Nephron (organoid): ENCODE results near the gene UXS1.

ENCODE experiments used
- H3K27ac Mint-ChIP-seq, 3 experiments: 2 replicates each; pipeline ENCODE4 v1.8.0; 2020; ENCODE audit warnings: mixed read lengths in 3 of 3, mild to moderate bottlenecking in 2 of 3, moderate library complexity in 1 of 3
- H3K27me3 Mint-ChIP-seq: 2 replicates; pipeline ENCODE4 v1.8.0; 2021; ENCODE audit warnings: low read depth, mild to moderate bottlenecking, moderate library complexity, mixed read lengths
- H3K36me3 Mint-ChIP-seq: 2 replicates; pipeline ENCODE4 v1.8.0; 2020; ENCODE audit warnings: low read depth, mixed read lengths
- H3K4me1 Mint-ChIP-seq: 2 replicates; pipeline ENCODE4 v1.8.0; 2020; ENCODE audit warnings: mixed read lengths
- H3K4me3 Mint-ChIP-seq, 3 experiments: 2 replicates each; pipeline ENCODE4 v1.8.0; 2020; ENCODE audit warnings: mild to moderate bottlenecking in 3 of 3, mixed read lengths in 3 of 3, moderate library complexity in 2 of 3
- H3K9me3 Mint-ChIP-seq: 2 replicates; pipeline ENCODE4 v1.8.0; 2020; ENCODE audit warnings: mixed read lengths
- TF ChIP-seq, protein P1 (sequence below), 3 experiments: fragments of 200-600 bp; sonication (generic); IDR thresholded peaks; one replicate each; pipeline ENCODE4 v1.5.0; 2021; ENCODE audit warnings: antibody characterized with exemption in 3 of 3; ENCODE audit not compliant: unreplicated experiment in 3 of 3

Gene UXS1

DNA sequence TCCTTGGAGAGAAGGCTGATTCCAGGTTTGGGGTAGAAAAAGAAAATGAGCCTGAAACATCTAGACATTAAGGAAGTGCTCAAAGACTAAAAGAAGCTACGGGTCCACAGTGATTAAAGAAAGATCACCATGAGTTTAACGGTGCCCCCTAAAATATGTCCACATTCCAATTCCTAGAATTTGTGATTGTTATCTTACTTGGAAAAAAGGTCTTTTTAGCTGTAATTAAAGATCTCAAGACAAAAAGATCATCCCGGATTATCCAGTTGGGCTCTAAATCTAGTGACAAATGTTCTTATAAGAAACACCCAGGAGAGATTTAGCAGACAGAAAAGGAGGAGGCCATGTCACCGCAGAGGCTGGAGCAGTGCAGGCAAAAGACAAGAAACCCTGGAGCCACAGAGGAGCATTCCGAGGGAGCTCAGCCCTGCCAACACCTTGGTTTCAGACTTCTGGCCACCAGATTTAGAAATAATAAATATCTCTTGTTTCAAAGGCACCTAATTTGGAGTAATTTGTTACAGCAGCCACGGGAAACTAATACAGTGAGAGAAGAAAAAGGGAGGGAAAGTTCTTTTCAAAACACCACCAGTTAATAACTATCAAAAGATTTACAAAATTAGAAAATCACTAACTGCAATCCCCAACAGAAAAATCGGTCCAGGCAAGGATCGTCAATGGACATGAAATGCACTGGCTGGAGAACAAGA is 8.5 kb downstream of the UXS1 start:
- Mint-ChIP-seq H3K36me3 (peaks cover 13% of the 10 kb centered on the region), H3K27ac (peak overlapping the region in 1 of 3 experiments; percentile 25), H3K9me3 (no peaks in the 10 kb centered on the region), H3K4me3 (no peak overlapping the region), H3K27me3 (no peaks in the 10 kb centered on the region), H3K4me1 (peaks cover 43% of the 10 kb centered on the region)
- TF ChIP-seq, protein P1, sequence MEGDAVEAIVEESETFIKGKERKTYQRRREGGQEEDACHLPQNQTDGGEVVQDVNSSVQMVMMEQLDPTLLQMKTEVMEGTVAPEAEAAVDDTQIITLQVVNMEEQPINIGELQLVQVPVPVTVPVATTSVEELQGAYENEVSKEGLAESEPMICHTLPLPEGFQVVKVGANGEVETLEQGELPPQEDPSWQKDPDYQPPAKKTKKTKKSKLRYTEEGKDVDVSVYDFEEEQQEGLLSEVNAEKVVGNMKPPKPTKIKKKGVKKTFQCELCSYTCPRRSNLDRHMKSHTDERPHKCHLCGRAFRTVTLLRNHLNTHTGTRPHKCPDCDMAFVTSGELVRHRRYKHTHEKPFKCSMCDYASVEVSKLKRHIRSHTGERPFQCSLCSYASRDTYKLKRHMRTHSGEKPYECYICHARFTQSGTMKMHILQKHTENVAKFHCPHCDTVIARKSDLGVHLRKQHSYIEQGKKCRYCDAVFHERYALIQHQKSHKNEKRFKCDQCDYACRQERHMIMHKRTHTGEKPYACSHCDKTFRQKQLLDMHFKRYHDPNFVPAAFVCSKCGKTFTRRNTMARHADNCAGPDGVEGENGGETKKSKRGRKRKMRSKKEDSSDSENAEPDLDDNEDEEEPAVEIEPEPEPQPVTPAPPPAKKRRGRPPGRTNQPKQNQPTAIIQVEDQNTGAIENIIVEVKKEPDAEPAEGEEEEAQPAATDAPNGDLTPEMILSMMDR (IDR thresholded peaks at IDR 0.05; ENCODE audit: unreplicated experiment in 3 of 3) = no peak

DNA sequence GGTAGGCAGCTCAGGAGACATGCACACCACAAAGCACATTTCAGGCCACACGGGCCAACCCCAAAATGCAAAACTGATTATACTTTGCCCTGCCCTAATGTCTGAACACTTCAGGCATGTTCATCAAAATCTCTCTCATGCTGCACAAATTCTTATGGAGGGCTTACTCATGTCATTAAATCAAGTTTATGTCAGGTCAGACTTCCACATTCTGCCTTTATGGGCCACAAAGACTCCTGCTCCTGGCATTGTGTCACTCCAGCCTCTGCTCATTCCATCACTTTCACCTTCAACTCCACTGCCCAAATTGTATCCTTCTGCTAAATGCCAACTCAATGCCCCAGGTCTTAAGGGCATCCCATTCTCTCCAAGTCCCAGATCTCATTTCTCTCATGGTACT is 9.2 kb downstream of the UXS1 start:
- TF ChIP-seq, protein P1 (IDR thresholded peaks at IDR 0.05; ENCODE audit: unreplicated experiment in 3 of 3) = no peak

DNA sequence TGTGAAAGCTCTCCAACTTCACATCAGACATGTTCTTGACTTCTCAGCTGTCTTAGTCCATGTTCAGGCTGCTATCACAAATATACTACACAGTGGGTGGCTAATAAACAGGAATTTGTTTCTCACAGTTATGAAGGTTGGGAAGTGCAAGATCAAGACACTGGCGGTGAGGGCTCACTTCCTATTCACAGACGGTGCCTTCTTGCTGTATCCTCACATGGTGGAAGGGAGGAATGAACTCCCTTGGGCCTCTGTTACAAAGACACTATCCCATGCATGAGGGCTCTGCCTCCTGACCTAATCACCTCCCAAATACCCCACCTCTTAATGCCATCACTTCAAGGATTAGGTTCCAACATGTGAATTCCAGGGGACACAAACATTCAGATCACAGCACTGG is 9.7 kb downstream of the UXS1 start:
- peaks cover 13% of the 10 kb centered on the region for H3K36me3 Mint-ChIP-seq
- H3K27me3 Mint-ChIP-seq = no peaks in the 10 kb centered on the region
- no peaks in the 10 kb centered on the region for H3K9me3 Mint-ChIP-seq
- peak overlapping the region; percentile 1 to 78 (median 58) for H3K27ac Mint-ChIP-seq
- TF ChIP-seq, protein P1 (IDR thresholded peaks at IDR 0.05; ENCODE audit: unreplicated experiment in 3 of 3) = no peak
- H3K4me1 Mint-ChIP-seq = peaks cover 34% of the 10 kb centered on the region
- no peak overlapping the region for H3K4me3 Mint-ChIP-seq

More for the DNA sequence above, 9.2 kb downstream of the UXS1 start:
- H3K27ac Mint-ChIP-seq = peak overlapping the region in 2 of 3 experiments; percentile 1 to 24
- peaks cover 13% of the 10 kb centered on the region for H3K36me3 Mint-ChIP-seq
- no peak overlapping the region for H3K4me3 Mint-ChIP-seq
- no peaks in the 10 kb centered on the region for H3K27me3 Mint-ChIP-seq
- H3K4me1 Mint-ChIP-seq = peaks cover 39% of the 10 kb centered on the region
- no peaks in the 10 kb centered on the region for H3K9me3 Mint-ChIP-seq

DNA sequence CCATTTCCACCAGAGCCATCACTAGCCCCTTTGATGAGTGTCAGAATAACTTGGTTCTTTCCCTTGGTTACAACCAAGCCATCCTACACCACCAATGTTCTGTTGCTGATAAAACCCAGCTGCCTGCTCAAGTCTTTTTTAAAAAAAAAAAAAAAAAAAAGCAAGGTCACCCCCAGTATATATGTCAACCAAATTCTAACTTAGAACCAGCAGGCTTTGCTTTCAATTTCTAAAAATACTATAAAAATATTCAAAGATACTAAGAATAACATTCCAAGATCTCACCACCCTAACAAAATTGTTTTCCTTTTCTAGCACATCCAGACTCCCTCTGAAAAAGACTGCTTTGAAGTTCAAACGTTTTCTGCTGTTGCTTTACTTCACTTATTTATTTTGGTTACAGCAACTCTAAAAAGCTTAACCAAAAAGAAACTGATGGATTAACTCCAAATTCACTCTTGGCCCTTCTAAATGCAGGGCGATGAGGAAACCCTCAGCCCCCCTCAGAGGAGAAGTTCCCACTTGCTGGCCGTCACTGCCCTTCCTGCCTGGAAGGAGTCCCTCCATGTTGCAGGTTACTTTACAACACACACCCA is 10.9 kb downstream of the UXS1 start:
- Mint-ChIP-seq H3K9me3 (no peaks in the 10 kb centered on the region), H3K27me3 (no peaks in the 10 kb centered on the region), H3K4me3 (peak overlapping the region in 2 of 3 experiments; percentile 24 to 33), H3K36me3 (peaks cover 10% of the 10 kb centered on the region), H3K27ac (peak overlapping the region; percentile 43 to 90 (median 89)), H3K4me1 (peaks cover 24% of the 10 kb centered on the region)
- TF ChIP-seq, protein P1 (IDR thresholded peaks at IDR 0.05; ENCODE audit: unreplicated experiment in 3 of 3) = no peak

DNA sequence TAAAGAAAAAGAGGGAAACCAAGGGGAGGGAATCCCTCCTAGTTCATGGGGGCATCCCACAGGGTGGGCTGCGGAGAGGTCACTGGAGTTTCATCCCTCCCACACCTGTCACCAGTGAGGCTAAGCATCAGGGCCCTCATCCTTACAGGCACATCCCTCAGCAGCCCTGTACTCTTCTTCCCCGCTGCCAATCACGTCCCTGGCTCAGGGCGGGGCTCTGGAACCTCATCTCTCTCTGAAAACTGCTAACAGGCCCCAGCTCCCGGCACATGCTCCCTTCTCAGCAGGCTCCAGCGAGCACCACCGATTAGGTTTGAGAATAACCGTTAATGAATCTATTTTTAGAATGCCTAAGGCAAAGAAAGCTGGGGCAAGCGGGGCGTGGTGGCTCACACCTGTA is 13.0 kb downstream of the UXS1 start:
- TF ChIP-seq, protein P1 (IDR thresholded peaks at IDR 0.05; ENCODE audit: unreplicated experiment in 3 of 3) = no peak
- H3K9me3 Mint-ChIP-seq = no peaks in the 10 kb centered on the region
- peaks cover 14% of the 10 kb centered on the region for H3K36me3 Mint-ChIP-seq
- no peak overlapping the region for H3K4me3 Mint-ChIP-seq
- no peak overlapping the region for H3K27ac Mint-ChIP-seq
- H3K27me3 Mint-ChIP-seq = no peaks in the 10 kb centered on the region
- H3K4me1 Mint-ChIP-seq = peaks cover 28% of the 10 kb centered on the region
